Measurements from ENCODE around the gene CDKAL1.
A peak's percentile ranks its signal among the peaks of the same experiment; 100 is the strongest.

CDKAL1 gene

GRCh38 chr6:20936949-20937348 lies 402.7 kb downstream of the CDKAL1 start:
- in situ Hi-C loops (cut with MboI; ENCODE audit: low sequenced_read_pairs, unreplicated experiment): loop anchor here (25.0 kb wide), 1 partner anchor 650 kb away; the partner anchor contains the start of gene SOX4
- no peak for TF ChIP-seq CTCF (IDR thresholded peaks at IDR 0.05; ENCODE audit: borderline replicate concordance, control extremely low read depth, extremely low read depth, insufficient read depth, missing control alignments)
- no peak for DNase-seq (ENCODE audit: low spot score)

DNA sequence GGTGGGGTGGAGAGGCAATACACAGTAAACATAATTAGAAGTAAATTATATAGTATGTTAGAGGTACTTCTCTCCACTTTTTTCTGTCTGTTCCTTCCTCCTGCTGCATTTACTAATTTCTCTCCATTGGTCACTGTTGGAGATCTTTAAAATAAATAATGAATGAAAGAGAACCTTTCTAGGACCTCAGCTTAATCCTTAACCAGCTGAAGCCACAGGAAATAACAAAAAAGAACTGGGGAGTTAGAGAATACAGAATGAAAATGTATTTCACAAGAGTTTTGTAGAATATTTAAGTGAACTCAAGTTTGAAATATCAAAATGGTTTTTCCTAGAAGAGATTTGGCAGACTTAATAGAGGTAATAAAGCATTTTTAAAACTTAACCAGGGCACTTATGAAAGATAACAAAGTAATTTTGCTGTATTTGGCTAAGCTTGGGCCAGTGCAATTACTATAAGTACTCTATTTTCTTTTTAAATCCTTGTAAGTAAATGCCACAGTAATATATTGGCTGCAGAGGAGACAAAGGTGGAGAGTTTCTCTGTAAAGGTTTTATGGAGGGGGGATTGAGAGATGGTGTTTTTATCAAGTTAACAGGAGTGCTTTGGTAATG lies 405.0 kb downstream of the CDKAL1 start:
- in situ Hi-C loops (cut with MboI; ENCODE audit: low sequenced_read_pairs, unreplicated experiment): loop anchor here (25.0 kb wide), 1 partner anchor 648 kb away; the partner anchor contains the start of gene SOX4
- no peak for TF ChIP-seq CTCF (IDR thresholded peaks at IDR 0.05; ENCODE audit: borderline replicate concordance, control extremely low read depth, extremely low read depth, insufficient read depth, missing control alignments)
- no peak for DNase-seq (ENCODE audit: low spot score)

GRCh38 chr6:20943040-20943627 lies 408.9 kb downstream of the CDKAL1 start:
- in situ Hi-C loops (cut with MboI; ENCODE audit: low sequenced_read_pairs, unreplicated experiment): loop anchor here (25.0 kb wide), 1 partner anchor 644 kb away; the partner anchor contains the start of gene SOX4
- TF ChIP-seq CTCF (IDR thresholded peaks at IDR 0.05; ENCODE audit: borderline replicate concordance, control extremely low read depth, extremely low read depth, insufficient read depth, missing control alignments): no peak
- no peak for DNase-seq (ENCODE audit: low spot score)

DNA sequence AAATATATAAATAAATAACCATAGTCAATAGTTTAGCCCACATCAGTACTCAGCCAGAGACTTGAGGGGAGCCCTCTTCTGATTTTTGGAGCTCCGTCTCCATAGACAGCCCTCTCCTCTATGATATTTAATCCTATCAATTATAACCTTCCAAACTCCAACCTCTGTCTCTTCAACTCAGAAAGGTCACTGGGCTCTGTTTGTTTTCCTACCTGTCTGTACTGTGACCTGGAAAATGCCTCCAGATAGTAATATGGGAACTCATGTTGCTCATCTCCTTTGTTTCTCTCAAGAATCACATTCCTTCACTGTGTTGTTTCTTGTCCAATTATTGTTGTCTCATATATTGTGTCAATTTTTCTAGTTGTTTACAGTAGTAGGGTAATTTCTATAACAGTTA lies 409.7 kb downstream of the CDKAL1 start:
- TF ChIP-seq CTCF (IDR thresholded peaks at IDR 0.05; ENCODE audit: borderline replicate concordance, control extremely low read depth, extremely low read depth, insufficient read depth, missing control alignments): no peak
- DNase-seq (ENCODE audit: low spot score): no peak
- in situ Hi-C loops (cut with MboI; ENCODE audit: low sequenced_read_pairs, unreplicated experiment): loop anchor here (25.0 kb wide), 1 partner anchor 643 kb away; the partner anchor contains the start of gene SOX4

- in situ Hi-C loops (cut with MboI; ENCODE audit: low sequenced_read_pairs, unreplicated experiment): loop anchor here (25.0 kb wide), 1 partner anchor 641 kb away; the partner anchor contains the start of gene SOX4
- TF ChIP-seq CTCF (IDR thresholded peaks at IDR 0.05; ENCODE audit: borderline replicate concordance, control extremely low read depth, extremely low read depth, insufficient read depth, missing control alignments): no peak
- peak; percentile 40 for DNase-seq (ENCODE audit: low spot score)
These were observed 411.8 kb downstream of the CDKAL1 start for GRCh38 chr6:20946022-20946421.

GRCh38 chr6:20946890-20947289 lies 412.6 kb downstream of the CDKAL1 start:
- in situ Hi-C loops (cut with MboI; ENCODE audit: low sequenced_read_pairs, unreplicated experiment): loop anchor here (25.0 kb wide), 1 partner anchor 640 kb away; the partner anchor contains the start of gene SOX4
- TF ChIP-seq CTCF (IDR thresholded peaks at IDR 0.05; ENCODE audit: borderline replicate concordance, control extremely low read depth, extremely low read depth, insufficient read depth, missing control alignments): no peak
- DNase-seq (ENCODE audit: low spot score): no peak
